ENCODE results near the gene GPR85. TPM values are rescaled to one million over a fixed set of nuclear protein-coding genes. Genes with fewer than 3 reads are reported as not detected.

Gene GPR85
- total RNA-seq, 3 donors from 2014 or later: not detected

DNA sequence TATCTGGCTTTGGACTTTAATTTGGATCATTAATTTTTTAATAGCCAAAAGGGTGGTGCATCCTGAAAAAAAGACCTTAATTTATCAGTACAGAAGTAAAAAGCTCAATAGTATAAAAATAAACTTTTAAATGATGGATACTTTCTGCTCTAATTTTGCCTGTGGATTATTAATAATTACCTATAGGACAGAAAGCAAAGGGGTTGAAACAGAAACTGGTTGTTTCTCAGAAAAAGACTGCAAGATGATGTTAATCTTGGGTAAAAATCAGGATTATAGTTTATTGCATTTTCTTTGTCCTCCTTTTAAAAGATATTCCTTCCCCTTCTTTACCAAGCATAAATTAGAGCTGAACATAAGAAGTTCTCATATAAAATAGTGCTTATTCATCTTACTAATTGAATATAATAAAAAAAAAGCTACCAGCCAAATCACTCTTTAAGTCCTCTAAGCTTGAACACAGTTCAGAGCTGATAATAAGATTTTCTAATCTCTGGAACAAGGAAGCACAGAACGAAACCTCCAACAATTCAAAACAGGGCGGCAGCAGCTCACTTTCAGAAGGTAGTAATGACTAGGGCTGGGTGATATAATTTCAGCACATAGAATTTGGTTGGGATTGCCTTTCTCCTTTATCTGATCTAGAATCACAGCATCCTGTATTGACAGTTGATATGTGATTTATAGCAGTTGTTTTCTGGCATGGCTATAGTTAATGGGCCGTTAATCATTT is 8.1 kb upstream of the GPR85 start:
- DNase-seq (no peak), ATAC-seq (no peak)
- no peak overlapping the region for H3K4me3 Mint-ChIP-seq
- H3K9me3 Mint-ChIP-seq: no peaks in the 10 kb centered on the region
- peaks cover 18% of the 10 kb centered on the region for H3K27me3 Mint-ChIP-seq (ENCODE audit: low read depth)
- H3K36me3 Mint-ChIP-seq (ENCODE audit: insufficient read depth): no peaks in the 10 kb centered on the region
- no peaks in the 10 kb centered on the region for H3K4me1 Mint-ChIP-seq (ENCODE audit: low read depth)

DNA sequence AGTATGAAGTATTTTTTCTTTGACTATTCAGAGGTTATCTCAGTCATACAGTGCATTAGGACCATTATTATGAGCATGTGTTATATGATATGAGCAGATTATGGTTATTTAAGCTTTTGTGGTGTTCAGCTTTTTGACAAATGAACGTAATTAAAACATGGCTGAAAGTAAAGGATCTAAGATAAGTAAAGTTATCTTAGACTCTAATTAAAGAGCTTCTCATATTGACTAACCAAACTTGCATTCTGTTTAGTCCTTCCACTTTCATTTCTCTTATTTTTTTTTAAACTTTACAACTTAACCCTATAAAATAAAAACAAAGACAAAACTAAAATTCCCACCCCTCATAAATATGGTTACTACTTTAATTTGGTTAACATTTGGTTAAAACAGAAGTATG is 6.9 kb upstream of the GPR85 start:
- no peak for DNase-seq
- Mint-ChIP-seq H3K36me3 (ENCODE audit: insufficient read depth) (no peaks in the 10 kb centered on the region), H3K4me3 (no peak overlapping the region), H3K27me3 (ENCODE audit: low read depth) (peaks cover 18% of the 10 kb centered on the region), H3K9me3 (no peaks in the 10 kb centered on the region), H3K4me1 (ENCODE audit: low read depth) (no peaks in the 10 kb centered on the region)
- ATAC-seq: no peak

DNA sequence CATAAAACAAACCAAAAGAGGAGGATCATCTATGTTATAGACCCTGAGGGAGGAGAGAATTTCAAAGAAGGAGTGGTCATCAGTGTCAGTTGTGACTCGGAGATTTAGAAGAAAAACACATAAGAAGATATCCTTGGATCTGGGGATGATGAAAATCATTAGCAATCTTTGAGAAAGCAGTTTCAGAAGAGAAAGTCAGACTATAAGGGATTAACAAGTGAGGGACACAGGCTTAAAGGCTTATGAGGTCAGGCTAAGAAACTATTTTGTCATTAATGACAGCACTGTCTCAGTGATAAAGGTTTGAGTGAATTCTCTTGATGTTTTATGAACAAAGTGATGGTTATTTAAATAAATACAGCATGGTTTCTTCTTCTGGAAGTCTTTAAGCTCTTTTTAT is 6.1 kb upstream of the GPR85 start:
- no peaks in the 10 kb centered on the region for H3K36me3 Mint-ChIP-seq (ENCODE audit: insufficient read depth)
- H3K27me3 Mint-ChIP-seq (ENCODE audit: low read depth): peaks cover 26% of the 10 kb centered on the region
- DNase-seq (no peak), ATAC-seq (no peak)
- no peaks in the 10 kb centered on the region for H3K4me1 Mint-ChIP-seq (ENCODE audit: low read depth)
- H3K4me3 Mint-ChIP-seq: no peak overlapping the region
- H3K9me3 Mint-ChIP-seq: no peaks in the 10 kb centered on the region

DNA sequence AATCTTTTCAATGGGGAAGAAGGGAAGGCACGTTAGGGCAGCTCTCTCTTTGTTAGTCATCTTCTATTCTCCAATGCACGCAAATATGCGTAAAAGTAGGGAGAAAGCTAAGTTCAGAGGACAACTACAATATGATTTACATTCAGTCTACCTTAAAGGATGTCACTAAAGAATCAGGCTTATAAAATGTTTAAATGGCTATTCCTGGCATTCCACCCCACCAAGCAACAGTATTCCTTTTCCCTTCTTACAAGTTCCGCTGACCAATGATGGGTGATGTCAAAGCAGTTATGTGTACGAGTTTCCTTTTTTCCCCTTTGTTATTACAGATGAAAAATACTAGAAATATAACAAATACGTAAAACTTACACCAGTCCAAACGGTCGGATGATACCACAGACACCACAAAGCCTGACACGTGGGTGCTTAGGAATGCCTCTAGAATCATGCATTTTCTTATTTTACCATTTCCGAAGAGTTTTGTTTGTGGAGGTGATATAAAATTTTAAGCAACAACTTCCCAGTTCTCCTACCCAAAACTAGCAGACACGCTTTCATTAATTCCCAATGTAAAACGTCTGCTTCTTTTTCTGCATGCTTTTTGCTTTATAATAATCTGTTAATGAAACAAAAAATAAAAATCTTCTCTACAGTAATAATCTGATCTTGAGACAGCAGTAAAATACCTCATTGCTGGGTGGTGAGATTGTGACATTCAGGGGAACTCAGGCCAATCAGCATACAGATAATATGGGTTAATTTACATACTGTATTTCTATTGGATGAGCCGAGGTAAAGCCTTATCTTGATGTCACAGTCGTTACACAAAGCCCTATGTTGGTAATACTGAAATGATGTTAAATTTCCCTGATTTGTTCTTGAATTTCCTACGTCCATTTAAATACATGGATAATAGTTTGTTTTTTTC is 708 bp upstream of the GPR85 start:
- no peak overlapping the region for H3K4me3 Mint-ChIP-seq
- peaks cover 51% of the 10 kb centered on the region for H3K27me3 Mint-ChIP-seq (ENCODE audit: low read depth)
- ATAC-seq (no peak), DNase-seq (no peak)
- no peaks in the 10 kb centered on the region for H3K9me3 Mint-ChIP-seq
- no peaks in the 10 kb centered on the region for H3K36me3 Mint-ChIP-seq (ENCODE audit: insufficient read depth)
- H3K4me1 Mint-ChIP-seq (ENCODE audit: low read depth): peaks cover 7% of the 10 kb centered on the region

DNA sequence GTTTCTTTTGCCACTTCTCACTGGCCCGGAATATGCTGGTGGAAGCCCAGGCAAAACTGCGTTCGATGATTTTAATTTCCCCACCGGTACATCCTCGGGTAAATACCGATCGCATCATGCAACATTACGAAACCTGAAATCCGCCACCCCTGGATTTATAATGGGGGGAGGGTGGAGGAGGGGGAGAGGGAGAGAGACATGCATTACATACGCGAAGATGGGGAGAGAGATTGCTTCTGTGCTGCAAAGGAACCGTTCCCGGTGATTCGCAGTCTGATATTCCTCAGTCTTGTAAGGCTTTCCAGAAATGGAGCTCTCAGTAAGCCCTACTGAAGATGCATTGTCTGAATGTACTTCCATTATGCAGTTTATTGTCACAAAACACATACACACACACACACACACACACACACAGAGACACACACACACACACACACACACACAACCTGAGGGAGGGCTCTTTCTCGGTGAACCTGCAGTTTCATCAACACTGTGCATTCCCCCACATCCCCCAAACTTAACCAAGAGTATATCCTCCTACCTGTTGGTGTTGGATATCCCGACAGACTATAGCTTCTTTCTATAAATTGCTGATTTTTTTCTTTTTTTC is 741 bp downstream of the GPR85 start:
- Mint-ChIP-seq H3K4me3 (no peak overlapping the region), H3K4me1 (ENCODE audit: low read depth) (peaks cover 7% of the 10 kb centered on the region), H3K9me3 (no peaks in the 10 kb centered on the region), H3K27me3 (ENCODE audit: low read depth) (peaks cover 55% of the 10 kb centered on the region), H3K36me3 (ENCODE audit: insufficient read depth) (no peaks in the 10 kb centered on the region)
- no peak for DNase-seq
- no peak for ATAC-seq

DNA sequence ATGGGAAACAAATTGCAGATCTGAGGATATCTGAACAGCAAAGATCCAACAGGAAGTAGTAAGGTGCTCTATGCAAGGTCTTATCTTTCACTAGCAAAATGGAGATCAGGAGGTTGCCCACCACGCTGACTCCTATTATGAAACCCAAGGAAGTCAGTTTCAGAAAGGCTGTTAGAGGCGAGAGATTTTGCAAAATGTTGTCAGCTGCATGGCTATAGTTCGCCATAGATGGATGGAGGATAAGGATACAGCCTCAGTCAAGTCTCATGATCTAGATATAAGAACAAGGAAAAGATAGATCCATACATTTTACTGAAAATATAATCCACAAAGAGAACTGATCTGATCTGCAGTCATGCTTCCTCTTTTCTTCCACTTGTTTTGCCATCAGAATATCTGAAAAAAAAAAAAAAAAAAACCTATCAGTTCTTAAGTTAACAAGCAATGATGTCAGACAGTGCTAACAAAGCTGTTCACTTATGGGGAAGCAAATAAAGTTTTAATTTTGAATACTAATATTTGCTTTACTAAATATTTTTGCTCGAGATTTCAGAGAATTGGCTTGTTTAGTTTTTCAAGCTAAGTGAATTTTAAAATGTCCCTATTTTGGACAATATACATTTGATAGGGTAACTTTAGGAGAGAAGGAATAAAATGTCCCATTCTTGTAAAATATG is 2.0 kb downstream of the GPR85 start:
- Mint-ChIP-seq H3K9me3 (no peaks in the 10 kb centered on the region), H3K27me3 (ENCODE audit: low read depth) (peaks cover 60% of the 10 kb centered on the region), H3K4me3 (no peak overlapping the region), H3K4me1 (ENCODE audit: low read depth) (peaks cover 7% of the 10 kb centered on the region), H3K36me3 (ENCODE audit: insufficient read depth) (no peaks in the 10 kb centered on the region)
- DNase-seq (no peak), ATAC-seq (no peak)

- no peak for DNase-seq
- no peak for ATAC-seq
- Mint-ChIP-seq H3K4me1 (ENCODE audit: low read depth) (peaks cover 7% of the 10 kb centered on the region), H3K27me3 (ENCODE audit: low read depth) (peaks cover 60% of the 10 kb centered on the region), H3K4me3 (no peak overlapping the region), H3K36me3 (ENCODE audit: insufficient read depth) (no peaks in the 10 kb centered on the region), H3K9me3 (no peaks in the 10 kb centered on the region)
Measured at GRCh38 chr7:113083816-113084495, 2.7 kb downstream of the GPR85 start.

DNA sequence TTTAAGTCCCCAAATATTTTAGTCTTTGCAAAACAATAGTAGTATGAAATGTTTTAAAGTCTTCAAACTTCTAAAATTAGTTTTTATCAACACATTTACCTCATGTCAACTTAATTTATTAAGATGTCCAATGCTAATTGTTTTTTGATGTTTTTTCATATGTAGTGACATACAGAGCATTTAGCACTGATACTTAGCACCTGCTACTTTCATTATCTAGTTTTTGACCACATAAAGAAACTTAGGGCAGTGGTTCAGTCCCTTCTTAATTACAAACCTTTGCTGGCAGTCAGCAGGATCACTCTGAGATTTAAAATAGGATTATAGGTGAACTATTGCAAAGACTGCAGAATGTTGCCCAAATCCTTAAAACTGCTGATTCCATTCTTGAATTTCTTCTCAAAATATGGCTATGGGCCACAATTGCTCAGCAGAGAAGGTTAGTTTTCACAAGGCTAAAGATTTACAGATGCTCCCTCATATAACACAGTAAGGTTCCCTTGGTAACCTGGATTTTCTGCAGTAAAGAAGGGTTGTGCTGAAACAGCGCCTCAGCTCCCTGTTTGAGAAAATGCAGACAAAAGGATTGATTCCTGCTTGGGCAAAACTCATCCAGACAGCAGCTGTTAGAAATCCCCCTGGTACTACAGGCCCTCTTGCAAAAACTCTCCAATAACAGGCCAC is 3.4 kb downstream of the GPR85 start:
- peaks cover 57% of the 10 kb centered on the region for H3K27me3 Mint-ChIP-seq (ENCODE audit: low read depth)
- no peaks in the 10 kb centered on the region for H3K36me3 Mint-ChIP-seq (ENCODE audit: insufficient read depth)
- DNase-seq (no peak), ATAC-seq (no peak)
- H3K4me1 Mint-ChIP-seq (ENCODE audit: low read depth): peaks cover 7% of the 10 kb centered on the region
- no peaks in the 10 kb centered on the region for H3K9me3 Mint-ChIP-seq
- no peak overlapping the region for H3K4me3 Mint-ChIP-seq

DNA sequence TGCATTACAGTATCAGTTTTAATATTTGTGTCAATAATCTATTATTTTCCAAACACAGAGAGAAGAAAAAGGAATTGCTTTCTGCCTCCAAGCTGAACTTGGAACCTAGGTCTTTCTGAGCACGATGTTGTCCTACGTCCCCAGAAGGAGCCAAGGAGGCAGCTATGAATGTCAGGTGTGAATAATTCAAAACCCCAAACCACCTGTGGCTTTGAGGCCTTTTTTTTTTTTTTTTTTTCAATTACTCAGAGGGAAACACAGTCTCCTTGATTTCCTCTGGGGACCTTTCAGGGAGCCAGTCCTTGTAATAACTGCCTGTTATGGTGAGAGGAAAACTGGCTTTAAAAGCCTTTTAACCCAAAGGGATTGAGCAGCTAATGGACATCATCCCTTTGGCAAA is 8.3 kb downstream of the GPR85 start:
- ATAC-seq (no peak), DNase-seq (no peak)
- Mint-ChIP-seq H3K9me3 (no peaks in the 10 kb centered on the region), H3K36me3 (ENCODE audit: insufficient read depth) (no peaks in the 10 kb centered on the region), H3K27me3 (ENCODE audit: low read depth) (peaks cover 18% of the 10 kb centered on the region), H3K4me1 (ENCODE audit: low read depth) (no peaks in the 10 kb centered on the region), H3K4me3 (no peak overlapping the region)

GRCh38 chr7:113076703-113077102 is 9.9 kb downstream of the GPR85 start:
- DNase-seq (no peak), ATAC-seq (no peak)
- Mint-ChIP-seq H3K36me3 (ENCODE audit: insufficient read depth) (no peaks in the 10 kb centered on the region), H3K9me3 (no peaks in the 10 kb centered on the region), H3K4me3 (no peak overlapping the region), H3K4me1 (ENCODE audit: low read depth) (no peaks in the 10 kb centered on the region), H3K27me3 (ENCODE audit: low read depth) (peaks cover 9% of the 10 kb centered on the region)

- H3K9me3 Mint-ChIP-seq: no peaks in the 10 kb centered on the region
- no peak for DNase-seq
- H3K36me3 Mint-ChIP-seq (ENCODE audit: insufficient read depth): no peaks in the 10 kb centered on the region
- H3K4me3 Mint-ChIP-seq: no peak overlapping the region
- no peak for ATAC-seq
- H3K27me3 Mint-ChIP-seq (ENCODE audit: low read depth): peaks cover 9% of the 10 kb centered on the region
- no peaks in the 10 kb centered on the region for H3K4me1 Mint-ChIP-seq (ENCODE audit: low read depth)
Measured at GRCh38 chr7:113071465-113071864, 15.2 kb downstream of the GPR85 start.

GRCh38 chr7:113062499-113062898 is 24.1 kb downstream of the GPR85 start:
- DNase-seq: no peak
- peaks cover 4% of the 10 kb centered on the region for H3K27me3 Mint-ChIP-seq (ENCODE audit: low read depth)
- ATAC-seq: no peak
- H3K4me1 Mint-ChIP-seq (ENCODE audit: low read depth): no peaks in the 10 kb centered on the region
- no peaks in the 10 kb centered on the region for H3K36me3 Mint-ChIP-seq (ENCODE audit: insufficient read depth)
- H3K4me3 Mint-ChIP-seq: no peak overlapping the region
- no peaks in the 10 kb centered on the region for H3K9me3 Mint-ChIP-seq

GRCh38 chr7:113060100-113060499 is 26.5 kb downstream of the GPR85 start:
- H3K36me3 Mint-ChIP-seq (ENCODE audit: insufficient read depth): no peaks in the 10 kb centered on the region
- H3K4me3 Mint-ChIP-seq: no peak overlapping the region
- DNase-seq (no peak), ATAC-seq (no peak)
- no peaks in the 10 kb centered on the region for H3K4me1 Mint-ChIP-seq (ENCODE audit: low read depth)
- peaks cover 6% of the 10 kb centered on the region for H3K27me3 Mint-ChIP-seq (ENCODE audit: low read depth)
- no peaks in the 10 kb centered on the region for H3K9me3 Mint-ChIP-seq
